Thymus (tissue), 11 donors: ENCODE measurements around the gene SEMA6D. TPM values are rescaled to one million over a fixed set of nuclear protein-coding genes. Genes with fewer than 3 reads are reported as not detected.

Experiments
- DNase-seq, 9 donors: peaks; one replicate each; pipeline ENCODE4 v3.0.0-alpha.2; 2013; ENCODE audit warnings: low spot score in 9 of 9, low read depth in 6 of 9, missing footprints in 1 of 9
- H3K27ac ChIP-seq, 2 donors: one replicate each; pipeline ENCODE4 v1.5.1; 2013; ENCODE audit warnings: control low read depth in 1 of 2, low read depth in 1 of 2, low read length in 1 of 2, mild to moderate bottlenecking in 1 of 2, moderate library complexity in 1 of 2
- H3K27me3 ChIP-seq, 2 donors: one replicate each; pipeline ENCODE4 v1.5.1; 2013; ENCODE audit warnings: low read length in 1 of 2; ENCODE audit not compliant: control insufficient read depth in 2 of 2, insufficient read depth in 1 of 2
- H3K36me3 ChIP-seq, 2 donors: one replicate each; pipeline ENCODE4 v1.5.1; 2013; ENCODE audit warnings: low read length in 1 of 2, mild to moderate bottlenecking in 1 of 2, moderate library complexity in 1 of 2; ENCODE audit not compliant: control insufficient read depth in 2 of 2, insufficient read depth in 2 of 2
- H3K4me1 ChIP-seq, 2 donors: one replicate each; pipeline ENCODE4 v1.5.1; 2013; ENCODE audit warnings: low read length in 2 of 2; ENCODE audit not compliant: control insufficient read depth in 2 of 2, insufficient read depth in 2 of 2
- H3K4me3 ChIP-seq, 2 donors: one replicate each; pipeline ENCODE4 v1.5.1; 2013; ENCODE audit warnings: low read length in 2 of 2, control low read depth in 1 of 2, mild to moderate bottlenecking in 1 of 2
- H3K9me3 ChIP-seq, 2 donors: one replicate each; pipeline ENCODE4 v1.5.1; 2013; ENCODE audit warnings: low read length in 1 of 2, mild to moderate bottlenecking in 1 of 2; ENCODE audit not compliant: control insufficient read depth in 2 of 2, insufficient read depth in 1 of 2
- WGBS: extraction: QIAGEN DNeasy Blood & Tissue Kit; methylation state at CpG from one replicate; pipeline ENCODE4 v1.1.7; 2013; 5-methylcytosine and 5-hydroxymethylcytosine counted together
- polyA plus RNA-seq: library from polyadenylated mRNA; stranded (reverse); fragments of 200-250 nt; gene quantifications from one replicate; pipeline ENCODE4 v1.2.3, GENCODE V29; 2013
- total RNA-seq: library from RNA; stranded (reverse); fragments of 120-200 nt; gene quantifications from one replicate; pipeline ENCODE4 v1.2.4, GENCODE V29; 2013
- donor health status: healthy.

Gene SEMA6D
- total and polyA plus RNA-seq, 2 donors = 3.9 to 7.6 TPM

- Histone ChIP-seq H3K9me3 (no peaks in the 10 kb centered on the region), H3K36me3 (no peaks in the 10 kb centered on the region), H3K4me3 (no peak overlapping the region), H3K4me1 (no peaks in the 10 kb centered on the region), H3K27me3 (no peaks in the 10 kb centered on the region), H3K27ac (no peak overlapping the region)
- 94% methylated on average over 3 of the region's 3 CpGs for whole genome bisulfite sequencing
- no peak for DNase-seq
Observed at GRCh38 chr15:47796830-47797229, 79.5 kb downstream of the SEMA6D start.

GRCh38 chr15:47801522-47801921 lies 84.2 kb downstream of the SEMA6D start:
- no peaks in the 10 kb centered on the region for H3K4me1 ChIP-seq
- no peaks in the 10 kb centered on the region for H3K27me3 ChIP-seq
- no peaks in the 10 kb centered on the region for H3K36me3 ChIP-seq
- no peak for DNase-seq
- 94% methylated on average over 3 of the region's 3 CpGs for WGBS
- no peaks in the 10 kb centered on the region for H3K9me3 ChIP-seq
- no peak overlapping the region for H3K27ac ChIP-seq
- no peak overlapping the region for H3K4me3 ChIP-seq

- H3K36me3 ChIP-seq = no peaks in the 10 kb centered on the region
- H3K4me3 ChIP-seq = no peak overlapping the region
- H3K9me3 ChIP-seq = no peaks in the 10 kb centered on the region
- no peaks in the 10 kb centered on the region for H3K4me1 ChIP-seq
- no peak overlapping the region for H3K27ac ChIP-seq
- no peak for DNase-seq
- H3K27me3 ChIP-seq = no peaks in the 10 kb centered on the region
Observed at GRCh38 chr15:47802216-47802615, 84.9 kb downstream of the SEMA6D start.

- Histone ChIP-seq H3K27ac (no peak overlapping the region), H3K4me3 (no peak overlapping the region), H3K9me3 (no peaks in the 10 kb centered on the region), H3K4me1 (no peaks in the 10 kb centered on the region), H3K27me3 (no peaks in the 10 kb centered on the region), H3K36me3 (no peaks in the 10 kb centered on the region)
- DNase-seq = no peak
- WGBS = 94% methylated on average over 2 of the region's 2 CpGs
Observed at GRCh38 chr15:47803767-47804166, 86.5 kb downstream of the SEMA6D start.

GRCh38 chr15:47804733-47805132 lies 87.4 kb downstream of the SEMA6D start:
- H3K9me3 ChIP-seq = no peaks in the 10 kb centered on the region
- WGBS = 90% methylated on average over 6 of the region's 6 CpGs
- no peaks in the 10 kb centered on the region for H3K36me3 ChIP-seq
- no peak for DNase-seq
- no peaks in the 10 kb centered on the region for H3K27me3 ChIP-seq
- H3K4me3 ChIP-seq = no peak overlapping the region
- H3K27ac ChIP-seq = no peak overlapping the region
- H3K4me1 ChIP-seq = no peaks in the 10 kb centered on the region

- Histone ChIP-seq H3K27ac (no peak overlapping the region), H3K36me3 (no peaks in the 10 kb centered on the region), H3K9me3 (no peaks in the 10 kb centered on the region), H3K27me3 (no peaks in the 10 kb centered on the region), H3K4me3 (no peak overlapping the region), H3K4me1 (no peaks in the 10 kb centered on the region)
- DNase-seq = no peak
- WGBS = 31% methylated on average over 2 of the region's 2 CpGs
Observed at GRCh38 chr15:47806008-47806407, 88.7 kb downstream of the SEMA6D start.

GRCh38 chr15:47811172-47811571 lies 93.9 kb downstream of the SEMA6D start:
- H3K4me3 ChIP-seq = no peak overlapping the region
- no peak for DNase-seq
- WGBS = 35% methylated on average over 1 of the region's 1 CpG
- no peak overlapping the region for H3K27ac ChIP-seq
- H3K36me3 ChIP-seq = no peaks in the 10 kb centered on the region
- no peaks in the 10 kb centered on the region for H3K4me1 ChIP-seq
- no peaks in the 10 kb centered on the region for H3K9me3 ChIP-seq
- H3K27me3 ChIP-seq = no peaks in the 10 kb centered on the region

- no peaks in the 10 kb centered on the region for H3K9me3 ChIP-seq
- no peak overlapping the region for H3K4me3 ChIP-seq
- no peak overlapping the region for H3K27ac ChIP-seq
- WGBS = 66% methylated on average over 4 of the region's 4 CpGs
- DNase-seq = peak in 1 of 9 donors; percentile 5
- no peaks in the 10 kb centered on the region for H3K27me3 ChIP-seq
- no peaks in the 10 kb centered on the region for H3K4me1 ChIP-seq
- no peaks in the 10 kb centered on the region for H3K36me3 ChIP-seq
Observed at GRCh38 chr15:47812470-47812999, 95.2 kb downstream of the SEMA6D start.

- Histone ChIP-seq H3K27ac (no peak overlapping the region), H3K27me3 (no peaks in the 10 kb centered on the region), H3K4me1 (no peaks in the 10 kb centered on the region), H3K4me3 (no peak overlapping the region), H3K36me3 (no peaks in the 10 kb centered on the region), H3K9me3 (no peaks in the 10 kb centered on the region)
- no peak for DNase-seq
- WGBS = 39% methylated on average over 5 of the region's 5 CpGs
Observed at GRCh38 chr15:47813748-47814384, 96.6 kb downstream of the SEMA6D start.
